ENCODE results near the gene FAM98A. TPM values are rescaled to one million over a fixed set of nuclear protein-coding genes. Genes with fewer than 3 reads are reported as not detected.

Gene FAM98A
- polyA plus RNA-seq, 1 donor from 2014 or later = 14.5 TPM

- no peak overlapping the region for H3K27ac ChIP-seq (ENCODE audit: low read length)
- H3K9ac ChIP-seq (ENCODE audit: low read length) = peak overlapping the region; percentile 51
- no peaks in the 10 kb centered on the region for H3K9me3 ChIP-seq (ENCODE audit: low read length)
- peak overlapping the region; percentile 53 for H2AFZ ChIP-seq (ENCODE audit: low read depth, low read length)
- no peaks in the 10 kb centered on the region for H3K27me3 ChIP-seq (ENCODE audit: insufficient read depth, low read depth, low read length)
- H3K9me2 ChIP-seq (ENCODE audit: insufficient read depth, low read length) = no peaks in the 10 kb centered on the region
- no peaks in the 10 kb centered on the region for H4K20me1 ChIP-seq (ENCODE audit: insufficient read depth)
- peak overlapping the region; percentile 92 for H3K4me3 ChIP-seq (ENCODE audit: low read length)
- peaks cover 20% of the 10 kb centered on the region for H3K79me2 ChIP-seq (replicated peaks; ENCODE audit: insufficient read depth, low read length)
- TF ChIP-seq, protein P1, sequence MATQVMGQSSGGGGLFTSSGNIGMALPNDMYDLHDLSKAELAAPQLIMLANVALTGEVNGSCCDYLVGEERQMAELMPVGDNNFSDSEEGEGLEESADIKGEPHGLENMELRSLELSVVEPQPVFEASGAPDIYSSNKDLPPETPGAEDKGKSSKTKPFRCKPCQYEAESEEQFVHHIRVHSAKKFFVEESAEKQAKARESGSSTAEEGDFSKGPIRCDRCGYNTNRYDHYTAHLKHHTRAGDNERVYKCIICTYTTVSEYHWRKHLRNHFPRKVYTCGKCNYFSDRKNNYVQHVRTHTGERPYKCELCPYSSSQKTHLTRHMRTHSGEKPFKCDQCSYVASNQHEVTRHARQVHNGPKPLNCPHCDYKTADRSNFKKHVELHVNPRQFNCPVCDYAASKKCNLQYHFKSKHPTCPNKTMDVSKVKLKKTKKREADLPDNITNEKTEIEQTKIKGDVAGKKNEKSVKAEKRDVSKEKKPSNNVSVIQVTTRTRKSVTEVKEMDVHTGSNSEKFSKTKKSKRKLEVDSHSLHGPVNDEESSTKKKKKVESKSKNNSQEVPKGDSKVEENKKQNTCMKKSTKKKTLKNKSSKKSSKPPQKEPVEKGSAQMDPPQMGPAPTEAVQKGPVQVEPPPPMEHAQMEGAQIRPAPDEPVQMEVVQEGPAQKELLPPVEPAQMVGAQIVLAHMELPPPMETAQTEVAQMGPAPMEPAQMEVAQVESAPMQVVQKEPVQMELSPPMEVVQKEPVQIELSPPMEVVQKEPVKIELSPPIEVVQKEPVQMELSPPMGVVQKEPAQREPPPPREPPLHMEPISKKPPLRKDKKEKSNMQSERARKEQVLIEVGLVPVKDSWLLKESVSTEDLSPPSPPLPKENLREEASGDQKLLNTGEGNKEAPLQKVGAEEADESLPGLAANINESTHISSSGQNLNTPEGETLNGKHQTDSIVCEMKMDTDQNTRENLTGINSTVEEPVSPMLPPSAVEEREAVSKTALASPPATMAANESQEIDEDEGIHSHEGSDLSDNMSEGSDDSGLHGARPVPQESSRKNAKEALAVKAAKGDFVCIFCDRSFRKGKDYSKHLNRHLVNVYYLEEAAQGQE (IDR thresholded peaks at IDR 0.05; ENCODE audit: borderline replicate concordance) = no peak
- TF ChIP-seq MXI1 (conservative IDR thresholded peaks at IDR 0.05; ENCODE audit: poor library complexity, severe bottlenecking) (no peak), RAD21 (conservative IDR thresholded peaks at IDR 0.05) (no peak), POLR2AphosphoS5 (IDR thresholded peaks at IDR 0.05) (no peak), EP300 (conservative IDR thresholded peaks at IDR 0.05; ENCODE audit: poor library complexity, severe bottlenecking) (no peak), CTCF (IDR thresholded peaks at IDR 0.05; ENCODE audit: poor library complexity, severe bottlenecking) (no peak), SMC3 (conservative IDR thresholded peaks at IDR 0.05; ENCODE audit: poor library complexity) (no peak), EZH2 (IDR thresholded peaks at IDR 0.05; ENCODE audit: borderline replicate concordance, insufficient read depth, low read length, poor library complexity, severe bottlenecking) (no peak), TAF1 (IDR thresholded peaks at IDR 0.05; ENCODE audit: low read depth) (no peak)
- no peaks in the 10 kb centered on the region for H3K36me3 ChIP-seq (ENCODE audit: insufficient read depth, low read length)
- H3K4me2 ChIP-seq (ENCODE audit: low read length) = peak overlapping the region; percentile 26
- H3F3A ChIP-seq (ENCODE audit: insufficient read depth, low read length, poor library complexity, severe bottlenecking) = no peaks in the 10 kb centered on the region
Observed at GRCh38 chr2:33599943-33600192, 769 bp upstream of the FAM98A start.

DNA sequence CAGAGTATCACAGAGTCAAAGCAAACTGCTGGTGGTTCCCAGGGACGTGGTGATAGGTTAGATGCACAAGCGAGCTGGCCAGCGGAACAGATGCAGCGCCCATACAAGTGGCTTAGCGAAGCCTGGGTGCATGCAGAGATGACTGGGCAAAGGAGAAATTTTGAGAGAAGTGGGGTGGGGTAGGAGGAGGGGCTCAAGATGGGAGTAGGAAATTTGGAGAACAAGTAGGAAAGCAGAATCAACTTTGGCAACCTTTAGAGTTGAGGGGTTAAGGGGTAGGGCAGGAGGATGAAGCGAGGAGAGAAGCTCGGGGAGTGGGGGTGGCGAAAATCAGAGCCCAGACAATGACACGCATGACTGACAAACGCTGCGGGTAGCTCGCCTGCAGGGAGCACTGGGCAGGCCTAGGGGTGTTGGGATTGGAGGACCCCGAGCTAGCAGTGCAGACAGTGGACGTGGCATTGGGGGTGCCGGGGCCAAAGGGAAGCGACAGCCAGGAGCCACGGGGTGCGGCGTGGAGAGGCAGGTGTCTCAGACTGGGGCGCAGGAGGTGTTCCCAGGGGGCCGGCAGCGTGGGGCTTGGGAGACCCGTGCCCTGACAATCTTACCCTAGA is 431 bp downstream of the FAM98A start:
- peak overlapping the region; percentile 91 for H2AFZ ChIP-seq (ENCODE audit: low read depth, low read length)
- no peaks in the 10 kb centered on the region for H3K9me3 ChIP-seq (ENCODE audit: low read length)
- no peaks in the 10 kb centered on the region for H3K9me2 ChIP-seq (ENCODE audit: insufficient read depth, low read length)
- H3K27me3 ChIP-seq (ENCODE audit: insufficient read depth, low read depth, low read length) = no peaks in the 10 kb centered on the region
- peak overlapping the region; percentile 72 for H3K27ac ChIP-seq (ENCODE audit: low read length)
- no peaks in the 10 kb centered on the region for H3K36me3 ChIP-seq (ENCODE audit: insufficient read depth, low read length)
- TF ChIP-seq EP300 (conservative IDR thresholded peaks at IDR 0.05; ENCODE audit: poor library complexity, severe bottlenecking) = no peak
- TF ChIP-seq CTCF (IDR thresholded peaks at IDR 0.05; ENCODE audit: poor library complexity, severe bottlenecking) = no peak
- TF ChIP-seq POLR2AphosphoS5 (IDR thresholded peaks at IDR 0.05) = no peak
- no peak for TF ChIP-seq TAF1 (IDR thresholded peaks at IDR 0.05; ENCODE audit: low read depth)
- TF ChIP-seq EZH2 (IDR thresholded peaks at IDR 0.05; ENCODE audit: borderline replicate concordance, insufficient read depth, low read length, poor library complexity, severe bottlenecking) = no peak
- no peak for TF ChIP-seq RAD21 (conservative IDR thresholded peaks at IDR 0.05)
- no peak for TF ChIP-seq SMC3 (conservative IDR thresholded peaks at IDR 0.05; ENCODE audit: poor library complexity)
- TF ChIP-seq, protein P1 (IDR thresholded peaks at IDR 0.05; ENCODE audit: borderline replicate concordance) = no peak
- TF ChIP-seq MXI1 (conservative IDR thresholded peaks at IDR 0.05; ENCODE audit: poor library complexity, severe bottlenecking) = no peak
- H4K20me1 ChIP-seq (ENCODE audit: insufficient read depth) = no peaks in the 10 kb centered on the region
- peak overlapping the region; percentile 80 for H3K9ac ChIP-seq (ENCODE audit: low read length)
- H3K4me2 ChIP-seq (ENCODE audit: low read length) = peak overlapping the region; percentile 88
- peaks cover 20% of the 10 kb centered on the region for H3K79me2 ChIP-seq (replicated peaks; ENCODE audit: insufficient read depth, low read length)
- peak overlapping the region; percentile 92 for H3K4me3 ChIP-seq (ENCODE audit: low read length)
- no peaks in the 10 kb centered on the region for H3F3A ChIP-seq (ENCODE audit: insufficient read depth, low read length, poor library complexity, severe bottlenecking)
